ENCODE data around the gene ADCY9. TPM values are rescaled to one million over a fixed set of nuclear protein-coding genes. Genes with fewer than 3 reads are reported as not detected.

Gene ADCY9
- total RNA-seq, 1 experiment from 2014 or later, result 9.8 TPM

DNA sequence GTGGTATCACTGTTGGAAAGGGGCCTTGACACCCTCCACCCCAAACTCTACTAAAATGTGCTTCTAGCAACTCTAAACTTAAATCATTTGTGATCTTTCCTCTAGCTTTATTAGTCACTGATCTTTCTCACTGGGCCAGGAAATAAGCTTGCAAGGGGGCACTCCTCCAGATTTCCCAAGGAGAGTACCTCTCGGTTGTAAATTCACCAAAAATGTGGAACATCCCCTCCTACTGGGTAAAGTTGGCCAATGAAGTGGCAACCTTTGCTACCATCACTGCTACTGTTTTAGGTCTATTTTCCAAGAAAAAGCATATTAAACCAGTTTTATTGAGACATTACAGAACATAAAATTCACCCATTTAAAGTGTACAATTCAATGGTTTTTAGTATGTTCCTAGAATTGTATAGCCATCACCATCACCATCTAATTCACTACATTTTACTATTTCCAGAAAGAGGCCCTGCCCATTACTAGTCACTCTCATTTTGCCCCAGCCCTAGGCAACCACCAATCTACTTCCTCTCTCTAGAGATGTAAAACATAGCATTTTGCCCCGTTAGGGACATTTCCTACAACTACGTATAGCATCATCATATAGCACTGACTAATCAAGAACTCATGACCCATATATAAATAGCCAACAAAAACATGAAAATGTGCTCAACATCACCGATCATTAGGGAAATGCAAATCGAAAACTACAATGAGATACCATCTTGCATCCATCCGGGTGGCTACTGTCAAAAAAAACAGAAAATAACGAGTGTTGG, 44.6 kb upstream of the ADCY9 start:
- POLR2A ChIA-PET, result interaction anchor here (1.5 kb wide), 1 partner anchor 18 kb away, joined by 4 read pairs; no protein-coding TSS in a partner anchor
- no peak for TF ChIP-seq RAD21 (IDR thresholded peaks at IDR 0.05; ENCODE audit: low read depth)
- no peak for TF ChIP-seq SIN3A (IDR thresholded peaks at IDR 0.05; ENCODE audit: low read depth)
- TF ChIP-seq, protein P1, sequence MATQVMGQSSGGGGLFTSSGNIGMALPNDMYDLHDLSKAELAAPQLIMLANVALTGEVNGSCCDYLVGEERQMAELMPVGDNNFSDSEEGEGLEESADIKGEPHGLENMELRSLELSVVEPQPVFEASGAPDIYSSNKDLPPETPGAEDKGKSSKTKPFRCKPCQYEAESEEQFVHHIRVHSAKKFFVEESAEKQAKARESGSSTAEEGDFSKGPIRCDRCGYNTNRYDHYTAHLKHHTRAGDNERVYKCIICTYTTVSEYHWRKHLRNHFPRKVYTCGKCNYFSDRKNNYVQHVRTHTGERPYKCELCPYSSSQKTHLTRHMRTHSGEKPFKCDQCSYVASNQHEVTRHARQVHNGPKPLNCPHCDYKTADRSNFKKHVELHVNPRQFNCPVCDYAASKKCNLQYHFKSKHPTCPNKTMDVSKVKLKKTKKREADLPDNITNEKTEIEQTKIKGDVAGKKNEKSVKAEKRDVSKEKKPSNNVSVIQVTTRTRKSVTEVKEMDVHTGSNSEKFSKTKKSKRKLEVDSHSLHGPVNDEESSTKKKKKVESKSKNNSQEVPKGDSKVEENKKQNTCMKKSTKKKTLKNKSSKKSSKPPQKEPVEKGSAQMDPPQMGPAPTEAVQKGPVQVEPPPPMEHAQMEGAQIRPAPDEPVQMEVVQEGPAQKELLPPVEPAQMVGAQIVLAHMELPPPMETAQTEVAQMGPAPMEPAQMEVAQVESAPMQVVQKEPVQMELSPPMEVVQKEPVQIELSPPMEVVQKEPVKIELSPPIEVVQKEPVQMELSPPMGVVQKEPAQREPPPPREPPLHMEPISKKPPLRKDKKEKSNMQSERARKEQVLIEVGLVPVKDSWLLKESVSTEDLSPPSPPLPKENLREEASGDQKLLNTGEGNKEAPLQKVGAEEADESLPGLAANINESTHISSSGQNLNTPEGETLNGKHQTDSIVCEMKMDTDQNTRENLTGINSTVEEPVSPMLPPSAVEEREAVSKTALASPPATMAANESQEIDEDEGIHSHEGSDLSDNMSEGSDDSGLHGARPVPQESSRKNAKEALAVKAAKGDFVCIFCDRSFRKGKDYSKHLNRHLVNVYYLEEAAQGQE (IDR thresholded peaks at IDR 0.05; ENCODE audit: low read depth), result no peak
- TF ChIP-seq FOSL1 (IDR thresholded peaks at IDR 0.05; ENCODE audit: low read depth), result no peak
- no peak for TF ChIP-seq YY1 (IDR thresholded peaks at IDR 0.05; ENCODE audit: extremely low read depth, insufficient replicate concordance, low read depth, low read length)
- no peak for TF ChIP-seq CEBPB (IDR thresholded peaks at IDR 0.05; ENCODE audit: low read depth)
- no peak for TF ChIP-seq ELF1 (IDR thresholded peaks at IDR 0.05; ENCODE audit: borderline replicate concordance, low read depth)
- TF ChIP-seq ZFX (IDR thresholded peaks at IDR 0.05), result no peak
- TF ChIP-seq, protein P2, sequence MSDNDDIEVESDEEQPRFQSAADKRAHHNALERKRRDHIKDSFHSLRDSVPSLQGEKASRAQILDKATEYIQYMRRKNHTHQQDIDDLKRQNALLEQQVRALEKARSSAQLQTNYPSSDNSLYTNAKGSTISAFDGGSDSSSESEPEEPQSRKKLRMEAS (IDR thresholded peaks at IDR 0.05), result no peak
- TF ChIP-seq ZNF274 (IDR thresholded peaks at IDR 0.05; ENCODE audit: low read depth, low read length), result no peak
- TF ChIP-seq JUND (IDR thresholded peaks at IDR 0.05), result no peak
- TF ChIP-seq, protein P3, sequence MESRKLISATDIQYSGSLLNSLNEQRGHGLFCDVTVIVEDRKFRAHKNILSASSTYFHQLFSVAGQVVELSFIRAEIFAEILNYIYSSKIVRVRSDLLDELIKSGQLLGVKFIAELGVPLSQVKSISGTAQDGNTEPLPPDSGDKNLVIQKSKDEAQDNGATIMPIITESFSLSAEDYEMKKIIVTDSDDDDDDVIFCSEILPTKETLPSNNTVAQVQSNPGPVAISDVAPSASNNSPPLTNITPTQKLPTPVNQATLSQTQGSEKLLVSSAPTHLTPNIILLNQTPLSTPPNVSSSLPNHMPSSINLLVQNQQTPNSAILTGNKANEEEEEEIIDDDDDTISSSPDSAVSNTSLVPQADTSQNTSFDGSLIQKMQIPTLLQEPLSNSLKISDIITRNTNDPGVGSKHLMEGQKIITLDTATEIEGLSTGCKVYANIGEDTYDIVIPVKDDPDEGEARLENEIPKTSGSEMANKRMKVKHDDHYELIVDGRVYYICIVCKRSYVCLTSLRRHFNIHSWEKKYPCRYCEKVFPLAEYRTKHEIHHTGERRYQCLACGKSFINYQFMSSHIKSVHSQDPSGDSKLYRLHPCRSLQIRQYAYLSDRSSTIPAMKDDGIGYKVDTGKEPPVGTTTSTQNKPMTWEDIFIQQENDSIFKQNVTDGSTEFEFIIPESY (IDR thresholded peaks at IDR 0.05; ENCODE audit: extremely low read depth, insufficient replicate concordance, low read length), result no peak
- no peak for TF ChIP-seq SP1 (IDR thresholded peaks at IDR 0.05; ENCODE audit: low read depth)
- no peak for TF ChIP-seq CBX3 (IDR thresholded peaks at IDR 0.05; ENCODE audit: low read depth)
- no peak for TF ChIP-seq EZH2phosphoT487 (IDR thresholded peaks at IDR 0.05; ENCODE audit: borderline replicate concordance)
- Histone ChIP-seq H3K27me3 (ENCODE audit: insufficient read depth, low read length) (no peaks in the 10 kb centered on the region), H2AFZ (ENCODE audit: low read depth, low read length, poor library complexity, severe bottlenecking) (no peak overlapping the region), H3K9me3 (ENCODE audit: control insufficient read depth in 1 of 2, insufficient read depth in 1 of 2, low read depth in 1 of 2, low read length in 2 of 2) (no peaks in the 10 kb centered on the region), H3K79me2 (ENCODE audit: insufficient read depth, low read length) (no peaks in the 10 kb centered on the region), H3K36me3 (ENCODE audit: control insufficient read depth in 1 of 2, insufficient read depth in 2 of 2, low read length in 2 of 2) (no peaks in the 10 kb centered on the region), H3K4me2 (ENCODE audit: low read length) (no peak overlapping the region), H3K4me3 (replicated peaks in 1 of 2; ENCODE audit: low read depth in 1 of 2, low read length in 2 of 2) (no peak overlapping the region), H3K4me1 (ENCODE audit: control insufficient read depth in 1 of 2, insufficient read depth in 2 of 2, low read length in 2 of 2) (no peaks in the 10 kb centered on the region), H4K20me1 (ENCODE audit: insufficient read depth) (no peaks in the 10 kb centered on the region), H3K9ac (ENCODE audit: low read length) (no peak overlapping the region), H3K9me2 (ENCODE audit: insufficient read depth) (no peaks in the 10 kb centered on the region), H3K27ac (ENCODE audit: low read depth, low read length) (no peak overlapping the region)
- no peak for ATAC-seq
- intact Hi-C loops (cut with micrococcal nuclease), result no loop called here
- BruUV-seq (replicated peaks), result no TSS peak
- RAD21 ChIA-PET (ENCODE audit: low non-redundant PET in 1 of 2, low total read pairs in 2 of 2, uncharacterized antibody in 2 of 2, unreplicated experiment in 2 of 2), result no interaction called here
- CTCF ChIA-PET, result no interaction called here
- DNase-seq (ENCODE audit: low read depth, low spot score), result no peak

Measured in HCT116 (cell line).